Vagina (tissue), 2 donors: ENCODE results near the gene ANO2. TPM values are rescaled to one million over a fixed set of nuclear protein-coding genes. Genes with fewer than 3 reads are reported as not detected.

Experiments
- DNase-seq, 2 donors: peaks; one replicate each; pipeline ENCODE4 v3.0.0-alpha.2; 2017; ENCODE audit errors: extremely low spot score in 2 of 2
- H3K27ac ChIP-seq: fragments of 200-600 bp; sonication (generic); one replicate; pipeline ENCODE4 v1.5.1; 2019
- H3K27me3 ChIP-seq: fragments of 200-600 bp; sonication (generic); one replicate; pipeline ENCODE4 v1.5.1; 2019
- H3K36me3 ChIP-seq, 2 donors: fragments of 200-600 bp; sonication (generic); one replicate each; pipeline ENCODE4 v1.5.1; 2017 to 2019
- H3K4me1 ChIP-seq: fragments of 200-600 bp; sonication (generic); one replicate; pipeline ENCODE4 v1.5.1; 2019
- H3K4me3 ChIP-seq, 2 donors: fragments of 200-600 bp; sonication (generic); 1 replicate in 1 of 2; 2 replicates in 1 of 2; pipeline ENCODE4 v1.5.1; 2016 to 2019
- H3K9me3 ChIP-seq: fragments of 200-600 bp; sonication (generic); one replicate; pipeline ENCODE4 v1.5.1; 2019
- CTCF ChIP-seq, 3 experiments: fragments of 450-650 bp in 2 of 3; fragments of 200-600 bp in 1 of 3; sonication (generic) in 1 of 3; IDR thresholded peaks; one replicate each; pipeline ENCODE4 v1.5.1; 2017 to 2019; ENCODE audit warnings: antibody characterized with exemption in 3 of 3, mild to moderate bottlenecking in 2 of 3, moderate library complexity in 2 of 3
- POLR2A ChIP-seq, 2 donors: fragments of 450-650 bp; IDR thresholded peaks; one replicate each; pipeline ENCODE4 v1.6.1; 2017; ENCODE audit warnings: antibody characterized with exemption in 2 of 2, mild to moderate bottlenecking in 2 of 2, moderate library complexity in 2 of 2
- POLR2AphosphoS5 ChIP-seq, 2 donors: sonication (generic); formaldehyde crosslinking; IDR thresholded peaks; one replicate each; pipeline ENCODE4 v1.9.0; 2017; ENCODE audit warnings: antibody characterized with exemption in 2 of 2, mild to moderate bottlenecking in 2 of 2, low read depth in 1 of 2; ENCODE audit not compliant: insufficient read depth in 1 of 2
- intact Hi-C: fragments of 100-400 bp; cut with DNase I; formaldehyde crosslinking; loops from one replicate; pipeline ENCODE4 v1.15.1; 2023
- total RNA-seq: library from RNA; depleted of rRNA; stranded (reverse); fragments of >200 nt; gene quantifications from one replicate; pipeline ENCODE4 v1.2.3, GENCODE V29; 2016

ANO2 gene
- total RNA-seq, 1 donor from 2014 or later: 18.7 TPM

GRCh38 chr12:5861416-5861815, 83.6 kb downstream of the ANO2 start:
- no peak for DNase-seq
- Histone ChIP-seq H3K4me3 (no peak overlapping the region), H3K27me3 (no peaks in the 10 kb centered on the region), H3K9me3 (no peaks in the 10 kb centered on the region), H3K4me1 (no peaks in the 10 kb centered on the region), H3K27ac (no peak overlapping the region), H3K36me3 (no peaks in the 10 kb centered on the region)
- intact Hi-C loops: no loop called here
- TF ChIP-seq POLR2AphosphoS5 (IDR thresholded peaks at IDR 0.05; ENCODE audit: insufficient read depth in 1 of 2, low read depth in 1 of 2) (no peak), CTCF (IDR thresholded peaks at IDR 0.05) (no peak), POLR2A (IDR thresholded peaks at IDR 0.05) (no peak)

GRCh38 chr12:5856692-5857091, 88.4 kb downstream of the ANO2 start:
- no peak for DNase-seq
- no peaks in the 10 kb centered on the region for H3K9me3 ChIP-seq
- no peak overlapping the region for H3K4me3 ChIP-seq
- no peaks in the 10 kb centered on the region for H3K27me3 ChIP-seq
- intact Hi-C loops: no loop called here
- H3K27ac ChIP-seq: no peak overlapping the region
- no peaks in the 10 kb centered on the region for H3K36me3 ChIP-seq
- H3K4me1 ChIP-seq: no peaks in the 10 kb centered on the region
- no peak for TF ChIP-seq CTCF (IDR thresholded peaks at IDR 0.05)
- TF ChIP-seq POLR2A (IDR thresholded peaks at IDR 0.05): no peak
- TF ChIP-seq POLR2AphosphoS5 (IDR thresholded peaks at IDR 0.05; ENCODE audit: insufficient read depth in 1 of 2, low read depth in 1 of 2): no peak

GRCh38 chr12:5846950-5847349, 98.1 kb downstream of the ANO2 start:
- H3K27ac ChIP-seq: no peak overlapping the region
- DNase-seq: no peak
- H3K4me3 ChIP-seq: no peak overlapping the region
- H3K27me3 ChIP-seq: no peaks in the 10 kb centered on the region
- H3K4me1 ChIP-seq: no peaks in the 10 kb centered on the region
- H3K9me3 ChIP-seq: no peaks in the 10 kb centered on the region
- no peaks in the 10 kb centered on the region for H3K36me3 ChIP-seq
- intact Hi-C loops: no loop called here
- TF ChIP-seq CTCF (IDR thresholded peaks at IDR 0.05): no peak
- no peak for TF ChIP-seq POLR2AphosphoS5 (IDR thresholded peaks at IDR 0.05; ENCODE audit: insufficient read depth in 1 of 2, low read depth in 1 of 2)
- no peak for TF ChIP-seq POLR2A (IDR thresholded peaks at IDR 0.05)

- Histone ChIP-seq H3K27me3 (no peaks in the 10 kb centered on the region), H3K27ac (no peak overlapping the region), H3K4me3 (no peak overlapping the region), H3K9me3 (no peaks in the 10 kb centered on the region), H3K4me1 (no peaks in the 10 kb centered on the region), H3K36me3 (no peaks in the 10 kb centered on the region)
- DNase-seq: no peak
- intact Hi-C loops: no loop called here
- TF ChIP-seq POLR2A (IDR thresholded peaks at IDR 0.05) (no peak), CTCF (IDR thresholded peaks at IDR 0.05) (no peak)
Observed at GRCh38 chr12:5840944-5841343, 104.1 kb downstream of the ANO2 start.

- intact Hi-C loops: no loop called here
- no peaks in the 10 kb centered on the region for H3K36me3 ChIP-seq
- no peaks in the 10 kb centered on the region for H3K27me3 ChIP-seq
- TF ChIP-seq POLR2A (IDR thresholded peaks at IDR 0.05) (no peak), POLR2AphosphoS5 (IDR thresholded peaks at IDR 0.05; ENCODE audit: insufficient read depth in 1 of 2, low read depth in 1 of 2) (no peak), CTCF (IDR thresholded peaks at IDR 0.05) (no peak)
- no peaks in the 10 kb centered on the region for H3K9me3 ChIP-seq
- no peak for DNase-seq
- no peak overlapping the region for H3K4me3 ChIP-seq
- no peak overlapping the region for H3K27ac ChIP-seq
- H3K4me1 ChIP-seq: no peaks in the 10 kb centered on the region
Observed at GRCh38 chr12:5830111-5830510, 114.9 kb downstream of the ANO2 start.
